ENCODE results near the gene ACSS1.

The ACSS1 gene

DNA sequence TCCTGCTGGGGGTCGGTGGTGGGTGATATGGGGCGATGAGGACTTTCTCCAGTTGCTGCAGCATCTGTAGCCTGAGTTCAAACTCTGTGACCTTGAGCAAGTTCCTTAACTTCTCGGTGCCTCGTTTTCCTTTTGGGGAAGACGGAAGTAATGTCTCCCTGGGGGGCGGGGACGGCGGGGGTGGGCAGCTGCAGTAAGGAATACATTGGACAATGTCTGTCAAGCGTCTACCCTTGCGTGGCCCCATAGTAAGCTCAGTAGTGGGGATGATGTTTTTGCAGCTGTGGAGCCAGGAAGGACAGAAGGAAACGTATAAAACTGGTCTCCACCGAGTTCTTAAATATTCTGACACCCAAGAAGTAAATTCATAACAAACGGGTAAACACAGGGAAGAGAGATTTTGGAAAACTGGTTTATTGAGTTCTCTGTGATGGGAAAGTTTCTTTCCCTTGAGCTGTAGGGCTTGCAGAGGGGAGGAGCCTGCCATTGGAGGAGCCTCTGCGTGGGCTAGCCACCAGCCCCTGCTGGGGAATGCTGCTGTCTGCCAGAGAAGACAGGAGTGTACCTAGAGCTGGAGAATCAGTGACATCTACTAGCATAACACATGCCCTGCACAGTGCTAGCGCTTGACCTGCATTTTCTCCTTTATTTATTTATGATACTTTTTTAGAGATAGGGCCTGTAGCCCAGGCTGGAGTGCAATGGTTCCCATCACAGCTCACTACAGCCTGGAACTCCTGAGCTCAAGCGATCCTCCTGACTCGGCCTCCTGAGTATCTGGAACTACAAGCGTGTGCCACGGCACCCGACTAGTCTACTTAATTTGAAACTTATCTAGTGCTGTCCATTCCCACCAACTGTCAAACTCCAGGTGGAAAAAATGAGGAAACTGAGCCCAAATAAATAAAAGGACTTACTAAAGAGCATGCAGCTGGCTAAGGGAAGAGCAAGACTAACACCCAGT lies 1.2 kb upstream of the ACSS1 start:
- peak; percentile 37 for DNase-seq

GRCh38 chr20:25057234-25058050 lies 497 bp downstream of the ACSS1 start:
- peak; percentile 75 for DNase-seq

DNA sequence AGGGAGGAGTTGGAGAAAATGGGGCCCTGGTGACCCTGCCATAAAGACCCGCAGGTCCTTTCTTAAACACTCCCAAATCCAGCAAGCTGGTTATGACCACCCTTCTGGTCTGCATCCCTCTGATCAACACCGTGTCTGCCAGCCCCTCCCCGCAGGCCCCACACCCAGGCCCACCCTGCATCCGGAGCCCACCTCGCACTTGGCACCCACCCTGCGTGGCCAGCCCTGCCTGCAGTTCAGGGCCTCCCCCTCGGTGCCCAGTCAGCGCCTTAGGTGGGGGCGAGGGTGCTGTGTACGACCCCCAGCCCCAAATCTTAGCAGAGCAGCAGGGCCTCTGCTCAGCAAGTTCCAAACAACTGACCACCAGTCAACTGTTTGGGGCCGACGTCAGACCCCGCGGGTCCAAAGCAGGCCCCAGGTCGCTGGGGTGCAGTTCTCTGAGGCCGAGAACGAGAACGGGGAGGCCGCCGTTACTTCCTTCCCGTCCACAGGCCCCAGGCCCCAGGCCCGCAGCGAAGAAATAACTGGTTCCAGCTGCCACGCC lies 1.2 kb downstream of the ACSS1 start:
- no peak for DNase-seq

GRCh38 chr20:25055711-25056495 lies 2.0 kb downstream of the ACSS1 start:
- no peak for DNase-seq

DNA sequence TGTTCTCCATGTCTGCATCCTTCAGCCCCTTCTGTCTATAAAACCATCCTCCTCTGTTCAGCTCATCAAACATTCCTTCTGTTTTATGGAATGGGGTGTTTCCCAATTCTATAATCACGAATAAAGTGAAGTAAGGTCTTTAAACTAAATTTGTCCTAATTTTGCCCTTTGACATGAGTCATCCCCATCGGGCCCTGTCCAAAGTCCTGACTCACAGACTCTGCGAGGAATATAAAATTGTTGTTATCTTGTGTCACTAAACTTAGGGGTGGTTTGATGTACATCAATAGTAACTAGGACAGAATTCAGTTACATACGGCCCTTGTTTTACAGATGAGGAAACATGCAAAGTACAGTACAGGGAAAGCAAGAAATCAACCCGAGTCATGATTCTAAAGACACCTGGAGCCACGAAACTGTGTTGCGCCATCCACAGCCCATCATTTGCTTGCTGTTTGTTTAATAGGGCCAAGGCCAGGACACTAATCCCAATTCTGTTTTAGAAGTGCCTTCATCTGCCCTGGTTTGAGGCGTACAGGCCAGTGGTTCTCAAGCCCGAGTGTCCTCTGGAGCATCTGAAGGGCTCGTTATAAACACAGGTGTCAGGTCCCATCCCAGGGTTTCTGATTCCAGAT lies 2.8 kb downstream of the ACSS1 start:
- no peak for DNase-seq

- no peak for DNase-seq
Observed at GRCh38 chr20:25054096-25054820, 3.7 kb downstream of the ACSS1 start.

- DNase-seq: no peak
Observed at GRCh38 chr20:25053255-25054031, 4.5 kb downstream of the ACSS1 start.

- DNase-seq: no peak
Observed at GRCh38 chr20:25052255-25053194, 5.4 kb downstream of the ACSS1 start.

DNA sequence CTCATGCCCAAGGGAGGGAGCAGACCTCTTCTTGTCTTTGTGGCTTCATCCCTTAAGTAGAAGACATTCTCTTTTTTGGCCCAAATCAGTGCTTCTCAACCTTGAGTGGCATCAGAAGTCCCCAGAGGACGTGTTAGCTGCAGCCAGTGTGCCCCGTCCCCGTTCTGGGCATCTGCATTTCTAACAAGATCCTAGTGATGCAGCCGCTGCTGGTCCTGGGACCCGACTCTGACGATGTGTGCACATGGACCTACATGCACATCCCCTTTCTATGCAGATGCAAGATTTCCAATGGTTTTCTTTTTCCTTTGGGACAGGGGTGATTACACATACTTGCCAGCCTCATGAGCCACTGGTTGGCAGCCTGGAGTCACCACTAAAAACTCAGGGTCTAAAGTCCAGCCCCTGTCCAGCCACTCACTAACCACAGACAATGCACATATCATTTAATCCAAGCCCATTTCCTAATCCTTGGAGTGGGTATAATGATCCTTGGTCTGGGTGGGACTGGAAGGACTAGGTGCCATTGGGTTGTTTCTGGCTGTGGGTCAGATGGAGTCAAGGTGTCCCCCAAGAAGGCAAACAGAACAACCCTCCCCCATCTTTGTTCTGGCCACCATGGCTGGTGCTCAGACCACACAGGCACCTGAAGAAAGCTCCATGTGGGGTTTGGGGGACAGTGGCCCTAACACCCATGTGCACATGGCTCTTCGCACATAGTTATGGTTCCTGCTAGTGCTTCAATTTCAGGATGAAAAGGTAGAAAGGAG lies 6.4 kb downstream of the ACSS1 start:
- DNase-seq: no peak

DNA sequence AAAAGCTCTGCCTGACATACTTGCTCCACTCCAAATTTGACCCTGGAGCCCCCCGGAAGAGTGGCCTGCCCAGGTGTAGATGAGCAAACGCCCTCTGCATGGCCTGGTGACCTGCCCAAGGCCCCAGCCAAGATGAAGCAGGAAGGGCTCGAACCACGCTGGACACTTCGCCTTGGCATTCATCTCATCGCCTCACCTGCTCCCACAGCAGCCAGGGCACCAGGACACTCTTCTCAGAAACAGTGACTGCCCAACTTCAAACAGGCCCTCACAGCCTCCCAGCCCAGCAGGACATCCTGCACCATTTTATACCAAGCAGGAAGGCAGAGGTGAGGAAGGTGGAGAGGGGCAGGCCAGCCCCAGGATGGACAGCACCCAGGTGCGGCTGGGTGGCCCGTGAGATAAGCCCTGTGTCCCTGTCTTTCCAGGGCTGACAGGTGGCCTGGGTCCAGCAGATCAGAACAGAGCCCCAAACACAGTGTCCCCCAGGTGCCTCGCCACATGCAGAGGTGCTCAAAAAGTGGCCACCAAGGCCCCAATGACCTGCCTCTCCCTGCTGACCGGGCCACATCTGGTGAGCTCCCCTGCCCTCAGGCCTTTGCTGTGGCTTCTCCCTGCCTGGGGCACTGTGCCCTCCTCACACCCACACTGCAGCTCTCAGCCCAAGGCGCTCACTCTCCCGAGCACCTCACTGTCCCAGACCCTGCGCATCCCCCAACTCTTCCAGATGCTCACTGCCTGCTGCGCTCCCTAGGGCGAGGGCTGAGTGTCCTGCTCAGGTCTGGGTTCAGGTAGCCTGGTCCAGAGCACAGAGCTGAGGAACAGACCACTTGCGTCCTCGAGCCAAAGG lies 7.2 kb downstream of the ACSS1 start:
- DNase-seq: no peak

DNA sequence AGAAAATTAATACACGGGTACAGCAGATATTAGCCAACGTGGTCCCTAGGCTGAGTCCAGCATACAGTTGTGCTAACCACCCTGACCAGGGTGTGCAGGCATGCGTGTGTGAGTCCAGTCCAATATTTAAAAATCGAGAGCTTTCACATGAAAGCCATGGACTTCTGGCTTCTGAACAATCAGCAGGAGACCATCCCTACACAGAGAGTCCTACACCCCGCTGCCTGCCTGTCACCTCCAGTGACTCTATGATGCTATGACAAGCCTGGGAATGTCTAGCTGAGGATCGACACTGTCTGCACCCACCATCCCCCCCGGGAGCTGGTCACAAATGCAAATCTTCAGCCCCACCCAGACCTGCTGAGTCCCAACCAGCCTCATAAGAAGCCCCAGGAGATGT lies 7.9 kb downstream of the ACSS1 start:
- DNase-seq: no peak

DNA sequence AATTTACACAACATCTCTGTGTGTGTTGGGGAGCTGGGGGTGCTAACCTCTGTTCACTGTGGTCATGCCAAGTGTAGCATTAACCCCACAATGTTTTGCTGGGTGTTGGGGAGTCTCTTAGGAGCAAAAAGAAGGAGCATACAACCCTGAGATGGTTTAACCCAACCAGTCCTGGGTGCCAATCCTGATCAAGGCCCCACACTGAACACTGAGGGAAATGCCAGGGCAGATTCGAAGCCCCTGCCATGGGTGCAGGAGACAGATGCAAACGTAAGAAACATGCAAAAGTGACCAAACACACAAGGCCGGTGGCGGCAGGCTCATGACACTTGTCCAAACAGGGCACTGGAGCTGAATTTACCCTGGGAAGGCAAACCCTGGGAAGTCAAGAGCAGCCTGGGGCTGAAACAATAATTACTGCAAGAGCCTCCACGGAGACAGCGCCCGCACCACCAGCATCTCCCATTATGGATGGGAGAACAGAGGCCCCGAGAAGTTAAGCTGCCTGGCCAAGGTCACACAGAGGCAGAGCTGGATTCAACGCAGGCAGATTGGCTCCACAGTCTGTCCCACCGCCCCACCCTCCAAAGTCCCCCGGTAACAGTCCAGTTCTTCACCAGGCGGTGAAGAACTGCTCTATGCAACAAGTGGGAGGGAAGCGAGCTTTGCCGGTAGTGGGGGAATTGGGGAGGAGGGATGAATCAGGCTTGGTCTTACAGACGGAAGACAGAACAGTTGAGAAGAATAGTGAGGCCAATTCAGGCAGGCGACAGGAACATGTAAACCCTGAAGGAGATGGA lies 8.5 kb downstream of the ACSS1 start:
- no peak for DNase-seq

DNA sequence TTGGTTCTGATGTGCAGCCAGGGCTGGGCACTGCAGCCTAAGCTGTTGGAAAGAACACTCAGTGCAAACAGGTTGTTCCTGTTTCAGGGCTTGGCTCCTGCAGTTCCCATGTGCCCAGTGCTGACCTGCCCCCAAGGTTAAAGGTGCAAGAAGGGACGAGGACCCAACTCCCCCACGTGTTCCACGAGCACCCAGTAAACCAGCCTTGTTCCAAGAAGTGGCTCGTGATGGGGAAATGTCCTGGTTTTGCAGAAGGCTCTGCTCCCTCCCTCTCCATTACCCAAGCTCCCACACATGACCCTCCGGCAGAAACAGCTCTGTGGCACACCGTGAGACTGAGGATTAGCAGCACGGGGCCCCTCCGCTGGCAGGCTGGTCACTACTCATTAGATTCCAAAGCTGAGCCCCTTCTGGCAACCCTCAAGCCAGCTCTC lies 9.4 kb downstream of the ACSS1 start:
- DNase-seq: no peak

- DNase-seq: peak; percentile 21
Observed at GRCh38 chr20:25047766-25048165, 10.2 kb downstream of the ACSS1 start.

DNA sequence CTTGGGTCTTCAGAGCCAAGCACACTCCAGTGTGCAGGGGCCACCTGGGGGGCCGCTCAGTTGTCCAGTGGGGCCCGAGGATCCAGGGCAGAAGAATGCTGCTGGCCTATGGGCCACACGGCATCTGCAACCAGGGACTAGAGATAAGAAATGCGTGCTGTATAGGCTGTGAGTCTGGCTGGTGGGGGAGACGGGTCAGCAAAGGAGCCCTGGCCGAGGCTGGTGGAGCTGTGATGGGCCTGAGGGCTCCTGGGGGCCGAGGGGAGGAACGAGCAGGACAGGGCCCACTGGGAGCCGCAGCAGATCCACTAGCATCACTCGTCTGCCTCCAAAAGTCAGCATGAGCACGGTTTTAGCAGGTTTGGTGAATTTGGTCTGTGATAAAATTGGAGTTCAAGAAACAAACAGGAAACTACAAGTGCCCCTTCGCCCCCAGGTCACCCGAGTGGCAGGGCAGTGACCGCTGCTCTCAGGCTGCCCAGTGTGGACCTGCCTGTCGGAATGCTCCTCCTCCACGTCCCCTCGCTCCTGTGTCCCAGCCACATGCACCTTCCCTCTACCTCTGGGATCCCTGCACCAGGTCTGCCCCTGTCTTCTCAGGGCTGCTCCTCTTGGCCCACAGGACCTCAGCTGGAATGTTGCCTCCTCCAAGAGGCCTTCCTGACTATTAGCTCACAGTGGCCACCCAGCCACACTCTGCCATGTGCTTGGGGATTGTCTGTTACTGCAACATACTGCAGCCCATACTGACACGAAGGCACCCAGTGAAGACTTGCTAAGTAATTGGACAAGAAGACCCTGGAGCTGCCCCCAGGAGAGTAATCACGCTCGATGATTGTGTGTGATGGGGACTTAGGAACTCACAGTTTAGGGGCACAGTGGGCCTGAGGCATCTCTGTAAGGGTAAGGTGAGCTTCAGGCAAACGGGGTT lies 10.9 kb downstream of the ACSS1 start:
- DNase-seq: no peak

Data from CD4-positive, alpha-beta T cell treated with Interleukin-17A for 4 hours (primary cell).